HG03095 (cell line): ENCODE results near the gene CTCF.

ENCODE experiments used
- ATAC-seq: cut with Tn5 transposase; IDR thresholded peaks from one replicate; pipeline ENCODE4 v1.9.1; 2021; ENCODE audit warnings: moderate library complexity; ENCODE audit not compliant: unreplicated experiment

Gene CTCF

DNA sequence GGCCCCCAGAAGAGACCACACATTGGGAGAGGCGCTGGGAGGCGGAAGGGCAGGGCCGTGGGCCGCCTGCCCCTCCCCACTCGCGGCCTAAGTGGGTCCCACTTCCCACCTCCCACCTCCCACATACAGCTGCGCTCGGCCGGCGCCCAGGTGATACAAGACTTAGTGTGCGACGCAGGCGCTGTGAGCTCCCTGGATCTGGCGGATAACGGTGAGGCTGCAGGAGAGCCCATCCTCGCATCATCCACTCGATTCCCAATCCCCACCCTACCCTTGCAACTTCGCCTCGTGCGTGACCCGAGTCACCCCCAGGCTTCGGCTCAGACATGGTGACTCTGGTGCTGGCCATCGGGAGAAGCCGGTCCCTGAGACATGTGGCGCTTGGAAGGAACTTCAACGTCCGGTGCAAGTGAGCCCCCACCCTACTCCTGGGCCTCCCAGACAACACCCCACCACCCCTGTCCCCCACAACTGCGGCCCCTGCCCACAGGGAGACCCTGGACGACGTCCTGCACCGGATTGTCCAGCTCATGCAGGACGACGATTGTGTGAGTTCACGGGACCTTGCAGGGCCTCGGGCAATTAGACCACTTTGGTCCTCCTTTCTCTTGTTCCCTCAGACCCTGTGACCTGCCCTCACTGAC lies 86.6 kb downstream of the CTCF start:
- ATAC-seq = no peak

DNA sequence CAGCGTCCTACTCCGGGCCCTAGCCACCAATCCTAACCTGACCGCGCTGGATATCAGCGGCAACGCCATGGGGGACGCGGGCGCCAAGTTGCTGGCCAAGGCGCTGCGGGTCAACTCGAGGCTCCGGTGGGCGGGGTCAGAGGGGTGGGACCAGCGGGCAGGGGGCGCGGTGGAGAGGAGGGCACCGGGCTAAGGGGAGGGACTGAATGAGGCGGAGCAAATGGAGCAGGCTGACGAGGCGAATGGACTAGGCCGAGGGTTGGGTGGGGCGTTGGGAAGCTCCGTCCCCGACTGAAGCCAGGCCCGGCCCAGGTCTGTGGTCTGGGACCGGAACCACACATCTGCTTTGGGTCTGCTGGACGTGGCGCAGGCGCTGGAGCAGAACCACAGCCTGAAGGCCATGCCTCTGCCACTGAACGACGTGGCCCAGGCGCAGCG lies 87.2 kb downstream of the CTCF start:
- no peak for ATAC-seq

DNA sequence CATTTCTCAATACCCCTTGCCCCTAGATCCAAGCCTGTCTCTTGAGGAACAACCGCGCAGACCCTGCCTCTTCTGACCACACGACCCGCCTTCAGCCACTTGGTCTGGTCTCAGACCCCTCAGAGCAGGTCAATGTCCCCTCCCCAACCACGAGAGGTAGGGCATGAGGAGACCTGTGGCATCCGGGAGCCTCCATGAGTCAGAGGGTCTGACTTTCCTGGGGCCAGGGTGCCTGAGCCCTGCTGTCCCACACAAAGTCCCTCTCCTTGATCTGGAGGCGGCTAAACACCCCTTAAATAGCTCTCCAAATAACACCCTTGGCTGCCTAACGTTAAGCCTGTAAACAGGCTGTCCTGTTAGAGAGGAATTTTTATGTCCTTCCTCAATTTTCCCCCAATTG lies 87.7 kb downstream of the CTCF start:
- ATAC-seq = no peak

DNA sequence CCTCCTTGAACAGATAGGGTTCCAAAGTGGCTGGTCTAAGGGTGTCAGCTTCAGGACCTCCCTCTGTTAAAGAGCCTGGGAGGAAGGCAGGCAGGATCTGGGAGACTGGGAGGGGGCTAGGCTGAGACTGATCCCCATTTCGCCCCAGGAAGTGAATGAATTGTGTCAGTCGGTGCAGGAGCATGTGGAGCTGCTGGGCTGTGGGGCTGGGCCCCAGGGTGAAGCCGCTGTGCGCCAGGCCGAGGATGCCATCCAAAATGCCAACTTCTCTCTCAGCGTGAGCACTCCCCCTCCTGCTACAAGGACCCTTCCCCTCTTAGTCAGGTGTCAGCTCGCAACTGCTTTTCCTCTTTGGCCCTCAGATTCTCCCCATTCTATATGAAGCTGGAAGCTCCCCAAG lies 88.7 kb downstream of the CTCF start:
- no peak for ATAC-seq

DNA sequence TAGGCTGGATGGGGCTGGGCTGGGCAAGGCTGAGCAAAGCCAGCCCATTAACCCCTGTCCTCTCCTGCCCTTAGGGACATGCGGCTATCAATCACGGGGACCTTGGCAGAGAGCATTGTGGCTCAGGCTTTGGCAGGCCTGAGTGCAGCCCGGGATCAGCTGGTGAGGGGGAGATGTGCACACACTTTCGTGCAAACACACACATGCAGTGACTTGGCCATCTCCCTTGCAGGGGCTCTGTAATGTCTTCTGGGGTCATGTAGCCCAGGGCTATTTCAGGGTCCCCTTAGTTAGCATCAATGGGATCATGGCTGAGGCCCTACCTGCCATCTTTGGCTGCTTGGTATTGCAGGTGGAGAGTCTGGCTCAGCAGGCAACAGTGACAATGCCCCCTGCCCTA lies 89.5 kb downstream of the CTCF start:
- no peak for ATAC-seq

DNA sequence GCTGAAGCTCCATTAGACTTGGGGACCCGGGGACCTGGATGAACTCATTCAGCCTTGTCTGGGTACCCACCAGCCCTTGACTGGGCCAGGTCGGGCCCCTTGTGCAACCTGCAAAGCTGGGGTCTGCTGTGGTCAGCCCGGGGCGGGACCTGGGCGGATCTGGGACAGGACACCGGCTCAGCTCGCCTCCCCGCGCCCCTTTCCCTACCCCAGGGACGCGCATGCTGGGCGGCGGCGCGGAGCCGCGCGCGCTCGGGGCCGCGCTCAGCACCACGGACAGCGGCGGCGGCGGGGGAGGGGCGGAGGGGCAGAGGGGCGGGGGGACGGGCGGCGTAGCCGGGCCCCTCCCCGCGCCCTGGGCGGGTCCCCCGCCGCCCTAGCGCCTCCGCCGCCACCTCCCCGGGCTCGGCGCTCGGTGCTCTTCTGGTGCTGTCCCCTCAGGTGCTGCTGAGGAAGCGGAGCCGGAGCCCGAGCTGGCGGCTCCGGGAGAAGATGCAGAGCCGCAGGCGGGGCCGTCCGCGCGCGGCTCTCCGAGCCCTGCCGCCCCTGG lies 90.3 kb downstream of the CTCF start:
- no peak for ATAC-seq

DNA sequence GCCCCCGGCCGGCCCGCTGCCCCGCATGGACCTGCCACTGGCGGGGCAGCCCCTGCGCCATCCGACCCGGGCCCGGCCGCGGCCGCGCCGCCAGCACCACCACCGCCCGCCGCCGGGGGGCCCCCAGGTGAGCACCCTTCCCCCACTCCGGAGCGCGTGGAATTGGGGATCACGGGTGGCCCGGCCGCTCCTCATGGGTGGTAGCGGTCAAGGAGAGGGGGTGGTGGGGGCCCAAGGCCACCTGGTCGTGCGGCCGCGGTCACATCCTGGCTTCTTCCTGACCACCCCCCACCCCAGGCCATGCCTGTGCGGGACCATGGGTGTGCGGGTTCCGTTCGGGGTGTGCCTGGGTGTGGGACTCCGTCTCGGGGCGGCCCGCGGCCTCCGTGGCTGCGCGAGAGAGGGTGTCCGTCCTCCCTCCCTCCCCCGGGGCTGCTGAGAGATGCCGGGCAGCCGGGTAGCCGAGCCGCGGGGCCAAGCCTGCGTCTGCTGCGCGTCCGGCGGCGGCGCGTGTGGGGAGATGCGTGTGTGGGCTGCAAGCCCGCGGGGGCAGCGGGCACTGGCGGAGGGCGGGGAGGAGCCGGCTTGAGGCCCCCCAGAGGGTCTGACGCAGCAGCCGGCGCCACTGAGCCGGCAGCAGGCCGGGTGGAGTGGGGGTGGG lies 90.9 kb downstream of the CTCF start:
- no peak for ATAC-seq

DNA sequence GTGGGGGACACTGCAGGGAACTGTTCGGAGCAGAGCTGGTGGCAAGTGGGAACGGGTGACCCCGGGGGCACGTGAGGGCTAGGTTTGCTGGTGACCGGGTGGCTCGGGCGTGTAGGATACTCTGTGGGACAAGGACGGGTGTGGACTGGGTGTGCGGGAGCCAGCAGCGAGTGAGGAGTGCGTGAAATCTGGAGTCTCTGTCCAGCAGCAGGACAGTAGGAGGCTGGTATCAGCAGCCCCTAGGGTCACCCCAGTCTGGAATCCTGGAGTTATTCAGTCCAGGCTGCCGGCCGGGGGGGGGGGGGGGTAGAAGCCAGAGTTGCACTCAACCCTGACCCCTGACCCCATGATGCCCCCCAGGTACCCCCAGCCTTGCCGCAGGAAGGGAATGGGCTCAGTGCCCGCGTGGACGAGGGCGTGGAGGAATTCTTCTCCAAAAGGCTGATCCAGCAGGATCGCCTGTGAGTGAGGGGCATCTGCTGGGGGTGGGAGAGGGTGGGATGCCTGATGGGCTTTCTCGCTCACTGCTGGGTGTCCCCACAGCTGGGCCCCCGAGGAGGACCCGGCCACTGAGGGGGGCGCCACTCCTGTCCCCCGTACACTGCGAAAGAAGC lies 91.6 kb downstream of the CTCF start:
- no peak for ATAC-seq

DNA sequence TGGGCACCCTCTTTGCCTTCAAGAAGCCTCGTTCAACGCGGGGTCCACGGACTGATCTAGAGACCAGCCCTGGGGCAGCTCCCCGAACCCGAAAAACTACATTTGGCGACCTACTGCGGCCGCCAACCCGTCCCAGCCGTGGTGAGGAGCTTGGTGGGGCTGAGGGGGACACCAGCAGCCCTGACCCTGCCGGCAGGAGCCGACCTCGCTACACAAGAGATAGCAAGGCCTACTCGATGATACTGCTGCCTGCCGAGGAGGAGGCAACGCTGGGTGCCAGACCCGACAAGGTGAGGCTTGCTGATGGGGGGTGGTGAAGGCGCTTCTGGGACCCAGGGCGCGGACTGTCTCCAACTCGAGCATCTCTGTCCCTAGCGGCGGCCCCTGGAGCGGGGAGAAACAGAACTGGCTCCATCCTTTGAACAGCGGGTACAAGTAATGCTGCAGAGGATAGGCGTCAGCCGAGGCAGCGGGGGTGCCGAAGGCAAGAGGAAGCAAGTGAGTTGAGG lies 92.1 kb downstream of the CTCF start:
- no peak for ATAC-seq

DNA sequence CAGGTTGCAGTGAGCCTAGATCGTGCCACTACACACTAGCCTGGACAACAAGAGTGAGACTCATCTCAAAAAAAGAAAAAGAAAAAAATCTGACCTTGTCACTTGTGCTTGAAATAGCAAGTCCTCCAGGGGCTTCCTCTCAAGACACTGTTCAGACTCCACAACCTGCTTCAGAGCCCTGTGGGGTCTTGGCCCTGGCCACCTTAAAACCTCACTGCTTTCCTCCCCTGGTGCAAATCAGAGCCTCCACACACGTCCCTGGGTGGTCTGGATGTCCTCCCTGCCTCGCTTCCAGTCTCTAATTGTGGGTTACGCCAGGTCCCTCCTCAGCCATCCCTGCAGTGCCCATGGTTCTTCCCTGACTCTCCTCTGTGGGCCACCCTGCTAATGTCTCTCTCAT lies 93.0 kb downstream of the CTCF start:
- no peak for ATAC-seq

DNA sequence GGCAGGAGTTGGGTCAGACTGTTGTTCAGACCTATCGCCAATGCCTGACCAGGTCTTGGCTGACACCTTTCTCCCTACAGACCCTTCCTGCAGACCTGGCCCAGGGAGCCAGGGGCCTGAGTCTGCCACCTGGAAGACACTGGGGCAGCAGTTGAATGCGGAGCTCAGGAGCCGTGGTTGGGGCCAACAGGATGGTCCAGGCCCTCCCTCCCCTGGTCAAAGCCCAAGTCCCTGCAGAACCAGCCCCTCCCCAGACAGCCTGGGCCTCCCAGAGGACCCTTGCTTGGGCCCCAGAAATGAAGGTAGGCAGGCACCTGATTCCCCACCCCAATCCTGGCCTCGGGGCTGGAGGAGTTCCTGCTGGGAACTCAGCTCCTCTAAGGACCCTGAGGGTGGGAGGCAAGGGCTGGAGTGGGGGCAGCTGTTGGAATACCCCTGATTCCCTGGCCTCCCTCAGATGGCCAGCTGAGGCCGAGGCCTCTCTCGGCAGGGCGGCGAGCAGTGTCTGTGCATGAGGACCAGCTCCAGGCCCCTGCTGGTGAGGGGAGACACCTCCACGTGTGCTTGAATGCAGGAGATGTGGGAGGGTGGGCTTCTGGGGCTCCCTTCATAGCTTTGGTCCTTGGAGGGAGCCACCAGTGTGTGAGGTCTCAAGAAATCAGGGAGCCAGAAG lies 94.2 kb downstream of the CTCF start:
- ATAC-seq = no peak

DNA sequence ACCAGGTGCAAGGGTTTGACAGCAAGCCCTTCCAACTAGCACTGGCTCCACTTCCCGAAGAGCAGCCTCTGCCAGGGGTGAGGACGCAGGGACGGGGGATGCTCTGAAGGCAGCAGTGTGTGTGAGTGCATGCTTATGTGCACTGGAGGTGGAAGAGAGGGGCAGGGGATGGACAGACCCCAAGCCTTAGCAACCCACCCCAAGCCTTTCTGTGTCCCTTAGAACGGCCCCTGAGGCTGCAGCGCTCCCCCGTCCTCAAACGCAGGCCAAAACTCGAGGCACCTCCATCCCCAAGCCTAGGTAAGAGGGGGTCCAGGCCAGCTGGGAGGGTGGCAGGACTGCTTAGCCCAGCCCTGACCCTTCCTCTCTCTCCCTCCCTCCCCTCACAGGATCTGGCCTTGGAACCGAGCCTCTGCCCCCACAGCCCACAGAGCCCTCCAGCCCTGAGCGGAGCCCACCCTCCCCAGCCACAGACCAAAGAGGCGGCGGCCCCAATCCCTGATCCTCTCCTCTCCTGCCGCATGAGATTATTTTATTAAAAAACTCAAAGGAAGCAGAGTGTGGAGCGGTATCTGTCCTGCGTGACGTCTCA lies 94.8 kb downstream of the CTCF start:
- ATAC-seq = no peak

DNA sequence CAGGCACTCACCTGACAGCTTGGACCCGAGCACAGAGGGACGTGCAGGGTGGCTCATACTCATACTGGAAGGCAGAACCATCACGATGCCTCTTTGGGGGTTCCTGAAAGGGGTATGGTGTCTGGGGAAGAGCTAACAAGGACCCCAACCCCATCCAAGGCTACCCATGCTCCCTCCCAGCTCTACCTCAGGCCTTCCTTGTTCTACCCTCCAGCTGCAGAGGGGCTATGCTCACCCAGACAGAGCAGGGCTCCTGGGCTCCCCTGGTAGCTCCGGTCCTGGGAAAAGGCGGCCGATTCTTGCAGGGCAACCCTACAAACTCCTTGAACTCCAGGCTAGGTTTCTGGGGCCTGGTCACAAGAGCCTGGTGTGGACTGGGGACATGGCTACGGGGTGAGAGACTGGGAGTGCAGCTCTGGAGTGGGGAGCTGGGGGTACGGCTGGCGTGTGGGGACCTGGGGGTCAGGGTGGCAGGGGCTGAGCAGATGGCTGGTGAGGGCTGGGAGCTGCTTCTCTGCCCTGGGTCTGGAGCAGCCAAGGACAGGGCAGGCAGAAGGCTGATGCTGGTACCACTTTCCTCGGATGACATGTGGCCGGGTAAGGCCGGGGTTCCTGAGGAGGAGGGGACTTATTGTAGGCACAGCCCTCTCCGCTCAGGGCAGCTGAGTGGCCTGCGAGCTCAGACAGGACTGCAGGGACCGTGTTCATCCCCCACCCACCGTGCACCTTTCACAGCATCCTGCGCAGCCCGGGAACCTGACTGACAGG lies 95.6 kb downstream of the CTCF start:
- no peak for ATAC-seq

DNA sequence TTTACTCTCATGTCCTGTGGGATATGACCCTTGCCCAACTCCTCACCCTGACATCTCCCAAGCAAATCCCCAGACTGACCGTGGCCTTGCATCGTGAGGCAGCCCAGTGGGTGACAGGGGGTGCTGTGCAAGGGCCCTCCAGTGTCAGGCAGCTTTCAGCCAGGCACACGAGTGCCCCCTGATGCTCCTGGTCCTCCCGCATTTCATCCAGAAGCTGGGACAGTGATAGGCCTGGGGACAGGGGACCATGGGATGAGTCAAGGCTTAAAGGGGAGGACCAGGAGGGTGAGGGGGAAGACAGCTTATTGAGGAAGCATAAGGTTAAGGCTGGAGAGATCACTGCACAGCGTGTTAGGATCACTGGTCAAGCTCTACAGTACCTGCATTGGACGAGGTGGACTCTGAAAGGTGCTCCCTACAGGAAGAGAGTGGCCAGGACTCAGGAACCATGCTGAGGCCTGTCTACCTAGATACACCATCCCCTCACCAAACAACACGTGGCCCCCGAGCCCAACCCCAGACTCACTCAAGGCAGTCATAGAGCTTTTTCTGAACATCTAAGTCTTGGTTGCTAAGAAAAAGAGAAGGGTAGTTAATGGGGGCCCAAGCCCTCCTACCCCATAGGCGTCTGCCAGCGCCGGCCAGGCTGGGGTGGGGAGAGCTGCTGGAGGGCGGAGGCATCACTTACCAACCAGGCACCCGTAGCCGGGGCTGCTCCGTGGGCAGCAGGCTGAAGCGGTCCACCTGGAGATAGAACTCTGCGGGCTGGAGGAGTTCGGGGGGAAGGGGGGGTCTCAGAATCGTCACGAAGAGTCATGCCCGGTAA lies 96.7 kb downstream of the CTCF start:
- ATAC-seq = no peak

DNA sequence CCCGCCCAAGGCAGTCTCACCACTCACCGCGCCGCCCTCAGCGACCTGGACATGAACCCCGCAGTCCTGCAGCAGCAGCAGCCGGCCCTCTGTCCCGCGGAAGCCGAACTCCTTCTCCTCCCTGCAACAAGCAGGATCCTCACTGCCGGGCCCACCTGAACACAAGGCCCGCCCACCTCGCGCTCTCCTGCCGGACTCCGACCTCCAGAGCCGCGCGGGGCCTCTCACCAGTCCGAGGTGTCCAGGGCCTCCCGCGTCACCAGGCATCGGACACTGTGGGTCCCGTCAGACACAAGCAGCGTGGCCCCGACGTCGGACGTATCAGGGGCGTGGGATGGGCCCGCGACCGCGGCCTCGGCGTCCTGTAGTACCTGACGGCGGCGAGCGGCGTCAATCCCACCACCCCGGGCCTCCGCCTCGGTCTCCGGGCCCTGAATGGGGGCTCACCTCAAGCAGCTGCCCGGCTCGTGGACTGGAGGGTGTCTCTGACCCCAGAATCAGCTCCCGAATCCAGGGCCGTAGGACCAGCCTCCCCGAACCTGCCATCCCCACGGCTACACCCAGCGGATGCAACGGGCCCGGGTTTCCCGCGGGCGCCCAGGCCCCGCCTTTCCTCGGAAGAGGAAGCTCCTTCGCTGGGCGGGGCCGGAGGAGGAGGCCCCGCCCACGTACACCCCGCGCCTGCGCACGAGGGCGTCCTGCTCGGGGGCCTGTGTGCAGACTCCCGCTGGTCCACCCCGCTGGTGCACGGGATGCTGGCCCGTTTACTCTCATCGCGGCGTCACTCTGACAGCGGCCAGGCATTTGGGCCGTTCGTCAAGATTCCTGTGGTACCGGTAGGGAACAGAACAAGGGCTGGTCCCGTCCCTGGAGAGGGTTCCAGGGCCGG lies 97.6 kb downstream of the CTCF start, which contains the start of gene ACD:
Gene ACD (minus strand): TSS at position 586 of the 889 bp plus-strand sequence. CDS start 40 bp downstream, at position 546.
- peak; percentile 50 for ATAC-seq

DNA sequence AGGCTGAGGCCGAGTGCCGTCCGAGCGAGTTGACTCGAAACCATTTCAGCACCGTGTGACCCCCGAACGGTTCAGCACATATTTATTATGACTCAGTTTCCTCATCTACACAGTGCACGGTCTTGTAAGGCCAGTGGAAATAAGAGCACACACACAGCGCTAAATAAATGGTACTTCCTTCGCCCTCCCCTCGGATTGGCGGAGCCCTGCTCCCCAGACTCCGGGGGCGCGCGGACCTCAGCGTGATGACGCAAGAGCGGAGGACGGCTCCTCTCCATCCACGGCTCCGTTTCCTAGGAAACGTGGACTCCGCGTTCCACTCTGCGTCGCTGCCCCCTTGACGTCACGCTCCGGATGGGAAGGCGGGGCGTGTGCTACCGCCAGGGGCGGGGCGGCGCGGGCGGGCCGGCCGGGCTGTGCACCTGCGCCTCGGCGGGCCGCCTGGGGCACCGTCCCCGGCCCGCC lies 98.3 kb downstream of the CTCF start, which contains the start of gene PARD6A:
Gene PARD6A (plus strand): TSS at position 397 of the 465 bp plus-strand sequence. CDS start 79 bp downstream, outside the sequence.
- ATAC-seq = peak; percentile 75

DNA sequence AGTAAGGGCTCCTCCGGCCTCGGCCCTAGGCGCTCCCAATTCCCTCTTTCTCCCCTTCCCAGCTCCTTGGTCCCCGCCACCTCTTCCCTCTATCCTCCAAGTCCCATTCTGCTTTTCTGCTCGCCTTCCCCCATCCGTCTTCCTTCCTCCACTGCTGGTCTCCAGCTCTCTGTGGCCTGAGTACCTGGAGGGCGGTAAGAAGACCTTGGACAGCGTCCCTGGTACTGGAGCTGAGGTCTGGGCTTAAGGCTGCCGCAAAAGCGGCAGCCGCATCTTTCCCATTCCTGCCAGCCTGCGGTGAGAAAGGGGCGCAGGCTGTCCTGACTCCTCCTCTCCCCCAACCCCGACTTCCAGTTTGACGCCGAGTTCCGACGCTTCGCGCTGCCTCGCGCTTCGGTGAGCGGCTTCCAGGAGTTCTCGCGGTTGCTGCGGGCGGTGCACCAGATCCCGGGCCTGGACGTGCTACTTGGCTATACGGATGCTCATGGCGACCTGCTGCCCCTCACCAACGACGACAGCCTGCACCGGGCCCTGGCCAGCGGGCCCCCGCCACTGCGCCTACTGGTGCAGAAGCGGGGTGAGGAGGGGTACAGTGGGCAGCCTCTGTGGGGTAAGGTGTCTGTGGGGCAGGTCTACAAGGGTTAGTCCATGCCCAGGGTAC lies 98.9 kb downstream of the CTCF start:
- no peak for ATAC-seq
